HCT116 (cell line): ENCODE measurements around the gene EPHB2. TPM values are rescaled to one million over a fixed set of nuclear protein-coding genes. Genes with fewer than 3 reads are reported as not detected.

ENCODE experiments used
- ATAC-seq: fragments of 200-7000 bp; cut with Tn5 transposase; 2 replicates; pipeline ENCODE4 v1.9.1; 2020; ENCODE audit warnings: mild to moderate bottlenecking, moderate library complexity
- BruUV-seq: library from RNA; stranded (reverse); fragments of 400-500 nt; replicated peaks from 2 replicates; lab custom pipeline; 2021; lab: Mats Ljungman, UMichigan
- CTCF ChIA-PET: fragments of 300-600 bp; sonication (Branson Sonifier 250); formaldehyde crosslinking; loops from one replicate; lab custom pipeline; 2021; ENCODE audit warnings: antibody characterized with exemption; lab: Charles Lee
- POLR2A ChIA-PET: fragments of 300-600, 350-600 bp; sonication (Branson Sonifier 250); formaldehyde crosslinking; loops from one replicate; lab custom pipeline; 2021; ENCODE audit warnings: antibody characterized with exemption; lab: Charles Lee
- RAD21 ChIA-PET, 2 experiments: fragments of 300-600 bp; sonication (Branson Sonifier 250); formaldehyde crosslinking; loops; one replicate each; lab custom pipeline; 2023; ENCODE audit warnings: low total read pairs in 2 of 2; ENCODE audit not compliant: uncharacterized antibody in 2 of 2, unreplicated experiment in 2 of 2, low non-redundant PET in 1 of 2; lab: Charles Lee
- DNase-seq: peaks from one replicate; pipeline ENCODE4 v3.0.0-alpha.2; 2010; ENCODE audit warnings: low read depth, low spot score
- H2AFZ ChIP-seq: fragments of 200-600 bp; shearing (Covaris generic), sonication (generic); 2 replicates; pipeline ENCODE4 v1.6.1; 2017; ENCODE audit warnings: low read depth, mixed run types, mixed read lengths, antibody characterized with exemption, low read length; ENCODE audit not compliant: poor library complexity, severe bottlenecking
- H3K27ac ChIP-seq: 2 replicates; pipeline ENCODE4 v1.5.1; 2012; ENCODE audit warnings: low read depth, low read length
- H3K27me3 ChIP-seq: fragments of 200-600 bp; sonication (generic); 2 replicates; pipeline ENCODE4 v1.6.1; 2016; ENCODE audit warnings: mixed run types, low read length, mixed read lengths; ENCODE audit not compliant: insufficient read depth
- H3K36me3 ChIP-seq, 2 experiments: fragments of 200-500 bp in 1 of 2; fragments of 200-600 bp in 1 of 2; sonication (Bioruptor generic) in 1 of 2; sonication (generic) in 1 of 2; 2 replicates each; pipeline versions ENCODE4 v1.5.1 to v1.6.1; 2014 to 2016; ENCODE audit warnings: low read length in 2 of 2, inconsistent platforms in 1 of 2, mixed read lengths in 1 of 2, mixed run types in 1 of 2; ENCODE audit not compliant: insufficient read depth in 2 of 2, control insufficient read depth in 1 of 2
- H3K4me1 ChIP-seq, 2 experiments: fragments of 200-600 bp in 1 of 2; sonication (generic) in 1 of 2; 2 replicates each; pipeline versions ENCODE4 v1.5.1 to v1.6.1; 2012 to 2017; ENCODE audit warnings: low read length in 2 of 2, inconsistent platforms in 1 of 2, mild to moderate bottlenecking in 1 of 2, mixed read lengths in 1 of 2, mixed run types in 1 of 2, moderate library complexity in 1 of 2; ENCODE audit not compliant: insufficient read depth in 2 of 2, control insufficient read depth in 1 of 2
- H3K4me2 ChIP-seq: fragments of 200-600 bp; sonication (generic); 2 replicates; pipeline ENCODE4 v1.6.1; 2017; ENCODE audit warnings: mixed run types, low read length, mixed read lengths
- H3K4me3 ChIP-seq, 2 experiments: fragments of 200-600 bp in 1 of 2; sonication (generic) in 1 of 2; replicated peaks in 1 of 2; 2 replicates each; pipeline ENCODE4 v1.5.1; 2011 to 2016; ENCODE audit warnings: low read length in 2 of 2, control low read depth in 1 of 2, low read depth in 1 of 2, mild to moderate bottlenecking in 1 of 2, mixed read lengths in 1 of 2, mixed run types in 1 of 2
- H3K79me2 ChIP-seq: fragments of 200-600 bp; sonication (generic); 2 replicates; pipeline ENCODE4 v1.6.1; 2017; ENCODE audit warnings: mild to moderate bottlenecking, mixed run types, low read length, moderate library complexity, mixed read lengths; ENCODE audit not compliant: insufficient read depth
- H3K9ac ChIP-seq: fragments of 200-600 bp; sonication (generic); 2 replicates; pipeline ENCODE4 v1.6.1; 2016; ENCODE audit warnings: low read length, mixed read lengths
- H3K9me2 ChIP-seq: fragments of 200-600 bp; sonication (generic), shearing (Covaris generic); 2 replicates; pipeline ENCODE4 v1.6.1; 2017; ENCODE audit warnings: mixed run types, mild to moderate bottlenecking, moderate library complexity; ENCODE audit not compliant: insufficient read depth
- H3K9me3 ChIP-seq, 2 experiments: fragments of 200-500 bp in 1 of 2; fragments of 200-600 bp in 1 of 2; sonication (Bioruptor generic) in 1 of 2; sonication (generic) in 1 of 2; 2 replicates each; pipeline ENCODE4 v1.6.1; 2014 to 2017; ENCODE audit warnings: low read length in 2 of 2, mixed read lengths in 2 of 2, inconsistent platforms in 1 of 2, low read depth in 1 of 2, mild to moderate bottlenecking in 1 of 2, mixed run types in 1 of 2, moderate library complexity in 1 of 2; ENCODE audit not compliant: control insufficient read depth in 1 of 2, insufficient read depth in 1 of 2
- H4K20me1 ChIP-seq: fragments of 200-600 bp; sonication (generic), shearing (Covaris generic); 2 replicates; pipeline ENCODE4 v1.6.1; 2017; ENCODE audit warnings: mixed run types, mild to moderate bottlenecking, moderate library complexity; ENCODE audit not compliant: insufficient read depth
- EZH2phosphoT487 ChIP-seq: fragments of 200-600 bp; IDR thresholded peaks from 2 replicates; pipeline ENCODE4 v1.6.1; 2018; ENCODE audit warnings: antibody characterized with exemption, borderline replicate concordance
- JUND ChIP-seq: IDR thresholded peaks from 2 replicates; pipeline ENCODE4 v1.6.1; 2012
- MAX ChIP-seq: IDR thresholded peaks from 2 replicates; pipeline ENCODE4 v1.6.1; 2012
- POLR2A ChIP-seq: IDR thresholded peaks from 2 replicates; pipeline ENCODE4 v1.7.0; 2011; ENCODE audit warnings: borderline replicate concordance; ENCODE audit not compliant: insufficient read depth, insufficient read length; ENCODE audit errors: extremely low read depth
- POLR2AphosphoS5 ChIP-seq: IDR thresholded peaks from 2 replicates; pipeline ENCODE4 v1.6.1; 2011; ENCODE audit warnings: mild to moderate bottlenecking, low read depth, low read length, moderate library complexity
- RAD21 ChIP-seq: IDR thresholded peaks from 2 replicates; pipeline ENCODE4 v1.6.1; 2012; ENCODE audit warnings: low read depth, mild to moderate bottlenecking
- SIN3A ChIP-seq: IDR thresholded peaks from 2 replicates; pipeline ENCODE4 v1.6.1; 2012; ENCODE audit warnings: low read depth
- SP1 ChIP-seq: IDR thresholded peaks from 2 replicates; pipeline ENCODE4 v1.6.1; 2012; ENCODE audit warnings: low read depth
- ZFX ChIP-seq: fragments of 450-650 bp; IDR thresholded peaks from 2 replicates; pipeline ENCODE4 v1.6.1; 2017
- intact Hi-C: fragments of 100-400 bp; cut with micrococcal nuclease; formaldehyde crosslinking; loops from 2 replicates; pipeline ENCODE4 v1.10.0; 2022
- total RNA-seq: library from RNA; stranded (reverse); gene quantifications from one replicate; pipeline ENCODE4 v1.2.1, GENCODE V29; 2021; ENCODE audit not compliant: unreplicated experiment
- TF ChIP-seq, protein P1 (sequence below), 3 experiments: fragments of 200-600 bp in 1 of 3; sonication (generic) in 1 of 3; IDR thresholded peaks in 2 of 3; conservative IDR thresholded peaks in 1 of 3; 2 replicates each; pipeline ENCODE4 v1.5.1; 2012 to 2017; ENCODE audit warnings: low read depth in 2 of 3, low read length in 2 of 3, antibody characterized with exemption in 1 of 3, borderline replicate concordance in 1 of 3, control low read depth in 1 of 3, mild to moderate bottlenecking in 1 of 3, mixed read lengths in 1 of 3, mixed run types in 1 of 3, moderate library complexity in 1 of 3; ENCODE audit not compliant: insufficient read depth in 1 of 3
- TF ChIP-seq, protein P2 (sequence below): IDR thresholded peaks from 2 replicates; pipeline ENCODE4 v1.6.1; 2012

Gene EPHB2
- total RNA-seq, 1 experiment from 2014 or later = 19.5 TPM

DNA sequence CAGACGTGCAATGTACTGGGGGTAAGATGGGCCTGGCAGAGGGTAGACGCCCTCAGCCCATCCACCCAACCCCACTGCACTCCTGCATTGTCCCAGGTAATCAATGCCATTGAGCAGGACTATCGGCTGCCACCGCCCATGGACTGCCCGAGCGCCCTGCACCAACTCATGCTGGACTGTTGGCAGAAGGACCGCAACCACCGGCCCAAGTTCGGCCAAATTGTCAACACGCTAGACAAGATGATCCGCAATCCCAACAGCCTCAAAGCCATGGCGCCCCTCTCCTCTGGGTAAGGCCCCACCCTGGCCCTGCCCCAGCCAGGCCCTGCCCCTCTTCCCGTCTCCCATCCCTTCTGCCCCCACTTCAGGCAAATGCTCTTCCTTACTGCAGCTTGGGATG, 199.6 kb downstream of the EPHB2 start:
- H3K79me2 ChIP-seq = no peaks in the 10 kb centered on the region
- no peak overlapping the region for H3K4me2 ChIP-seq
- no peak for DNase-seq
- no peak overlapping the region for H2AFZ ChIP-seq
- no peaks in the 10 kb centered on the region for H3K27me3 ChIP-seq
- no peaks in the 10 kb centered on the region for H3K36me3 ChIP-seq
- no peak overlapping the region for H3K27ac ChIP-seq
- TF ChIP-seq POLR2AphosphoS5 = no peak
- no peak for TF ChIP-seq MAX
- TF ChIP-seq RAD21 = no peak
- TF ChIP-seq POLR2A = no peak
- TF ChIP-seq SP1 = no peak
- TF ChIP-seq ZFX = no peak
- no peak for TF ChIP-seq JUND
- TF ChIP-seq, protein P1, sequence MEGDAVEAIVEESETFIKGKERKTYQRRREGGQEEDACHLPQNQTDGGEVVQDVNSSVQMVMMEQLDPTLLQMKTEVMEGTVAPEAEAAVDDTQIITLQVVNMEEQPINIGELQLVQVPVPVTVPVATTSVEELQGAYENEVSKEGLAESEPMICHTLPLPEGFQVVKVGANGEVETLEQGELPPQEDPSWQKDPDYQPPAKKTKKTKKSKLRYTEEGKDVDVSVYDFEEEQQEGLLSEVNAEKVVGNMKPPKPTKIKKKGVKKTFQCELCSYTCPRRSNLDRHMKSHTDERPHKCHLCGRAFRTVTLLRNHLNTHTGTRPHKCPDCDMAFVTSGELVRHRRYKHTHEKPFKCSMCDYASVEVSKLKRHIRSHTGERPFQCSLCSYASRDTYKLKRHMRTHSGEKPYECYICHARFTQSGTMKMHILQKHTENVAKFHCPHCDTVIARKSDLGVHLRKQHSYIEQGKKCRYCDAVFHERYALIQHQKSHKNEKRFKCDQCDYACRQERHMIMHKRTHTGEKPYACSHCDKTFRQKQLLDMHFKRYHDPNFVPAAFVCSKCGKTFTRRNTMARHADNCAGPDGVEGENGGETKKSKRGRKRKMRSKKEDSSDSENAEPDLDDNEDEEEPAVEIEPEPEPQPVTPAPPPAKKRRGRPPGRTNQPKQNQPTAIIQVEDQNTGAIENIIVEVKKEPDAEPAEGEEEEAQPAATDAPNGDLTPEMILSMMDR (IDR thresholded peaks at IDR 0.05 in 2 of 3, conservative IDR thresholded peaks at IDR 0.05 in 1 of 3; ENCODE audit: borderline replicate concordance in 1 of 3, insufficient read depth in 1 of 3, low read depth in 2 of 3, low read length in 2 of 3) = no peak
- TF ChIP-seq EZH2phosphoT487 = no peak
- TF ChIP-seq, protein P2, sequence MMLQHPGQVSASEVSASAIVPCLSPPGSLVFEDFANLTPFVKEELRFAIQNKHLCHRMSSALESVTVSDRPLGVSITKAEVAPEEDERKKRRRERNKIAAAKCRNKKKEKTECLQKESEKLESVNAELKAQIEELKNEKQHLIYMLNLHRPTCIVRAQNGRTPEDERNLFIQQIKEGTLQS = no peak
- TF ChIP-seq SIN3A = no peak
- no peaks in the 10 kb centered on the region for H3K4me1 ChIP-seq
- no peak for ATAC-seq
- ChIA-PET RAD21 (no interaction called here), POLR2A (no interaction called here), CTCF (no interaction called here)
- H3K9me3 ChIP-seq = no peaks in the 10 kb centered on the region
- intact Hi-C loops = no loop called here
- H3K4me3 ChIP-seq = no peak overlapping the region
- BruUV-seq = no TSS peak
- no peak overlapping the region for H3K9ac ChIP-seq
- H3K9me2 ChIP-seq = no peaks in the 10 kb centered on the region
- H4K20me1 ChIP-seq = no peaks in the 10 kb centered on the region
